NCI-H2196 (cell line): ENCODE data around the gene PNMA1.

Experiments used
- DNase-seq: peaks from one replicate; lab custom pipeline; 2025; ENCODE audit not compliant: unreplicated experiment; lab: John Stamatoyannopoulos, UW

PNMA1 gene, protein sequence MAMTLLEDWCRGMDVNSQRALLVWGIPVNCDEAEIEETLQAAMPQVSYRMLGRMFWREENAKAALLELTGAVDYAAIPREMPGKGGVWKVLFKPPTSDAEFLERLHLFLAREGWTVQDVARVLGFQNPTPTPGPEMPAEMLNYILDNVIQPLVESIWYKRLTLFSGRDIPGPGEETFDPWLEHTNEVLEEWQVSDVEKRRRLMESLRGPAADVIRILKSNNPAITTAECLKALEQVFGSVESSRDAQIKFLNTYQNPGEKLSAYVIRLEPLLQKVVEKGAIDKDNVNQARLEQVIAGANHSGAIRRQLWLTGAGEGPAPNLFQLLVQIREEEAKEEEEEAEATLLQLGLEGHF

DNA sequence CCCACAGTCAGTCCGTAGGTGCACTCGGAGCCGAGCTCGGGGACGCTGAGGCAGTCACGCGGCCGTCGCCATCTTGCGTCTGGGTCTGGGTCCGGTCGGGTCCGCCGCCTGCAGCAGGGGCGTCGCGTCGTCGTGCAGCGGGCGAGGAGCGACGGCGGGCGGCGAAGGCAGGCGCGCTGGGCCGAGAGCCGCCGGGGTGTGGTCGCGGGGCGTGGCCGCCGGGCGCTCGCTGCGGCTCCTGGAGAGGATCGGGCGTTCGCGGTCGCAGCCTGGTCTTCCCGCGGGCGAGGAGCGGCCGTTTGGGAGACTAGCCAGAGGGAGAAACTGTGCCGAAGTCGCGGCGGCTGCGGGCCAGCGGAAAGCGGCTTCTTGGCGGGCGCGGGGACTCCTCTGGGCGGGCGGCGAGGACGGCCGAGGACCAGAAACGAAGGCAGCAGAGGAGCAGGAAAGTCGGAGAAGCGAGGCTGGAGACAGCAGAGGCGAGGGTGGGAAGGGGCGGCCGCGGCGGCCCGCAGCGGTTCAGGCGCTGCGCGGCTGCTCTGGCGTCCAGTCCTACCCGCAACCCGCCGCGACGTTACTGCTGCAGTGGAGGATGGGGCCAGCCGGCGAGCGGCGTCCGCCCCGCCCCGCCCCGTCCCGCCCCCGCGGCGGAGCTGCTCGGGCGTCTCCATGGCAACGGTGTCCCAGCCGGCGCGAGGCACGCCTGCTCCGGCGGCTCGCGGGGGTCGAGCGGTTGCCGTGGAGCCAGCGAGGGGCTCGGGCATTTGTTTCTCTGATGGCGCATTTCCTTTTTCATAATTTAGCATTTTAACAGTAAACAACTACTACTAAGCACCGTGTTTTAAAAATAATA lies at the start of gene PNMA1:
Gene PNMA1 (minus strand): TSS at position 582 of the 853 bp plus-strand sequence. CDS start 745 bp downstream, outside the sequence.
- DNase-seq = peak; percentile 91

DNA sequence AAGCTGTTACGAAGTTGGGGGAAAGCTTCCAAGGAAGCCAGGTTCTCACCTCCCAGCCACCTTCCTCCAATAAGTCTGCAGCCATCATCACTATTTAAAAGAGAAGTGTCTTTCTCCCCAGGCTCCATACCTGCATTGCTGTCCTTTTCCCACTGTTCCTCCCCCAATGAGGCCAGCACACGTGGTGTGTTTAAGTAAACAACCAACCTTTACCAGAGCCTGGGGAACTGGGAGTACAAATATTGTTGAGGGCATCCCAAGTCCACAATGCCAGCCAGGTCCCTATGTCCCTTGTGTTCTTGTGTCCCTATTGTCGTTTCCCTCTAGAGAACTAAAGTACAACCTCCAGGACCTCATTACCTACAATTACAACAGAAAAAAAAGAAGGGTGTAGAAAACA lies 49.2 kb upstream of the PNMA1 start:
- DNase-seq = no peak

DNA sequence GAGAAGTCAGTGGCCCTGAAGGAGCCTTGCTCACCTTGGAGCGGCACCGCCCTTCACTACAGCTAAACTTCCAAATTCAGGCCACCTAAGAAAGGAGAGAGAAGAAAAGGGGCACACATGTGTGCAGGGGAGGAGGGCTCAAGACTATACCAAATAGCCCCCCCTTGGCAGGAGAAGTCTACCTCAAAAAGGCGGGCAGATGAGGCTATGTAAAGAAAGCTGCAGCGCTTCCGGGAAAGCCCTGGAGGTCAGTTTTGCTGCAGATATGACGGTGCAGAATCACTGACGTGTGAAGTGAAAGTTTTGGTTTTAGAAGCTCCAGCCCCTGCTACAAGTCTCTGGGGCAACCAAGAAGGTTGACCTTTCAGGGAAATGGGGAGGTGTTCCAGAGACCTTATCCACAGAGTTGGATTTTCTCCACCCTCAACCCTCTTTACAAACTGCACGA lies 48.2 kb upstream of the PNMA1 start:
- DNase-seq = no peak

DNA sequence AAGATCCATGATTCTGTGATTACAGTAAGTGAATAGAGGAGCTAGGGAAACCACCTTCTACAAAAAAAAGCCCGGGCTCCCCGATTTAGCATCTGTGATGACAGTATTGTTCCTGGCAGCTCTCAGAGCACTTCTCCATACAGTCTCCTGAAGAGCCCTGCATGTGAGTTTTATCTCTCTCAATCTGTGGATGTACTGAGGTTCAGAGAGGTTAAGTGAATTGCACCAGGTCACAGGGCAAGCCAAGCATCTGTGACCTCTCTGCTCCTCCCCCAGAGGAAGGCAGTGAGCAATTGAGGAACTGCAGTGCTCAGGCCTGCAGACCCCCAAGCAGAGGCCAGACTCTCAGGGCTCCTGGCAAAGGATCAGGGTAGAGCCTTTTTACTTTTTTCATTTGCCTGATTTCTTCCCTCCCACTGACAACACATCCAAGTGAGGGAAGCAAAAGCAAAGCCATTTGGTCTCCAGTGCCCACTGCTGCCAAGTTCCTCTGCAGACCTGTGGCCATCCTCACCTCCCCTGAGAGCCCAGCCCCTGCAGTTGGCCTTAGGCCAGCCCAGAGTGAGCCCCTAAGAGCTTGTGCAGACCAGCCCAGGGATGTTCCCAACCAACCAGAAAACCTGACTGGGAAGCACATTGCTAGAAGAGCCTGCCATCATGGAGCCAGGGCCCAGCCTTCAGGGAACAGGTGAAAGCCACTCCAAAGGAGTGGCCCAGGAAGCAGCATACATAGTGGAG lies 47.6 kb upstream of the PNMA1 start:
- no peak for DNase-seq

DNA sequence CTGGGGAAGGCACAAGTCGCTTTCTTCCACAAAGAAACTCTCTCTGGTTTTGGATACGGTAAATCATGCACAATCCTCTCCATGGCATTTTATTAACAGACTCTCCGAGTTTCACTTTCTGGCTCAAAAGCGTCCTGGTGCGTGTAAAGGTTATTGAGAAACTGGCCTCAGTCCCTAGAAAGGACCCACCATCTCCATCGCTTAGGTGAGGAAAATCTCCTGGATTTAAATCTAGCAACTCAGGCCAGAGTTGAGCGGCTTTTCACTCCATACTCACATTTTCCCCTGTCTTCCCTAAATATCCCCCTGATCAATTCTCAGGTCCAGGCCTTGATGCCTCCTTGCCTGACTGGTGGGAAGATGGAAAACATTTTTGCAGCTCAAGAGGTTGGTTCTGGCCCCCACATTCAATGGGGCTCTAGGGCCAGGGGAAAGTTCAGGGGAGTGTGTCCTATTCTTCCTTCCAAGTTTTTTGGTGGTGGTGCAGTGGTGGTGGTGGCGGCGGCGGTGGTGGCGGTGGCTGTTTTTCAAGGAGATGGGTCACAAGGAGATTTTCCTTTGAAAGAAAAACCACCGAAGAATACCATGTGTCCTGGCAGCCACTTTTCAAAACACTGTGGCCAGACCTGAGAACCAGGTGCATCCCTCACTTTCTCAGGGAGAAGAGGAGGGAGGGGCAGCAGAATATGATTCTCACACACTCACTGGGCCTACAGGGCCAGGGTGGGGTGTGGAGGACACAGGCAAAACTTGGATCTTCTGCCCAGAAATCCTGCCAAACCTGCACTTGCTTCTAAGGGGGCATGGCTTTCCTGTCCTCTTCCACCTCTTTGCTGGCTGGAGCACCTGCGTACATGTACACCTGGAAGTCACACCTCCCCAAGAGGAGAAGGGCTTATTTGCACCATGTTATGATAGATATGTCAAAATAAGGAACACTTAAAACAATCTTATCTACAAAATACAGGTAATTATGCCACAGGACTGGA lies 46.7 kb upstream of the PNMA1 start:
- DNase-seq = peak; percentile 25

DNA sequence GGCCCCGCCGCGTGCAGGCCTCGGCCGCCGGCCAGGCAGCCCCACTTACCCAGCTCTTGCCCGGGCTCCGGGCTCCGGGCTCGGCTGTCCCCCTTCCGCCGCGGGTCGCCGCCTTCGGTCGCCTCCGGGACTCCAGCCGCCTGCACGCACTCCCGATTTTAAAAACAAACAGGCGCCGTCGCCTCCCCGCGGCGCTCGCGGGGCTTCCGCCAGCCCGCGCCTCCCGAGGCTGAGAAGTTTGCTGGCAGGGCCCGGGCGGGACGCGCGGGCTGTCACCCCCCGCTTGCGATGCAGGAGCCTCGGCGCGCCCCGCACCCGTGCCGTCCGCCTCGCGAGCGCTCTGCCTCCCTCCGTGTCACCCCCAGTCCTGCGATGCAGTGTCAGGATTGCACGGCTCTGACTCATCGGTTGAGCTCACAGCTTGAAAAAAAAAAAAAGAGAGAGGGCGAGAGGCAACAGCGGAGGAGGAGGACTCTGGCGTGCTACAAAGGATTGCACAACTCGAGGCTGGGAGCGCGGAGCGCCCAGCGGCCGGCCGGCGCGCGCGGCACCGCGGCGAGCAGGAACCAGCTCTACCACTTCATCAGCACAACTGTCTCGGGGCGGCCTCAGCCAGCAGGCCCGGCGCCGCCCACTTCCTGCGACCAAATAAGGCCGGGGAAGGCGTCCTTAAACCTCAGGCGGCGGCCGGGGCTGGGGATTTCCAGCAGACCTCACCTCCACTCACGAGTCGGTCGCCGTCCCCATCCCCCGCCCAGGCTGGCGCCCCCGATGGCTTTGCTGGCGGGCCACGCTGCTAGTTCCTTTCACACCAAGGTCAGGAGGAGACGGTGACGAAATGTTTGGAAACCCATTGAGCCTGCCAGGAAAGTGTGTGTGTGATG lies 45.8 kb upstream of the PNMA1 start:
- peak; percentile 96 for DNase-seq

DNA sequence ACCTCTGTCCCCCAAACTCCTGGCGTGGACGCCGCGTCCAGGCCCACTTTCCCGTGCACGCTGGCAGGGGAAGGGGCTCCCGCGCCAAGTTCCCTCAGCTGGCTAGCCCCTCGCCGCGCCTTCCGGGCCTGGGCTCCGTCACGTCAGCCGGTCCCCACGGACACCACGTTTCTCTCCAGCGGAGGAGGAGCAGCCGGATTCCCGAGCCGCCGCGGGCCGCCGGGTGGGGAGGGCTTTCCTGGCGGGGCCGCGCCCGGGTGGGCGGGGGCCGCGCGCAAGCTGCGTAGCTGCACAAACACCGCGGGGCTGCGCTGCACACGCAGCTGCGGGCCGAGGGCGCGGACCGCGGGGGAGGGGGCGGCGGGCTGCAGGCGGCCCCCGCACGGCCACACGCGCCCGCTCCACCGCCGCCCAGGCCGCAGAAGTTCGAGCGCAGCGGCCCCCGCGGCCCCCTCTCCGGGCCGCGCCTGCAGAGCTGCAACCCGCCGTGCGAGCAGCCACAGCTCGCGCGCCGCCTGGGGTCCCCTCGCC lies 45.1 kb upstream of the PNMA1 start:
- DNase-seq = peak; percentile 22

DNA sequence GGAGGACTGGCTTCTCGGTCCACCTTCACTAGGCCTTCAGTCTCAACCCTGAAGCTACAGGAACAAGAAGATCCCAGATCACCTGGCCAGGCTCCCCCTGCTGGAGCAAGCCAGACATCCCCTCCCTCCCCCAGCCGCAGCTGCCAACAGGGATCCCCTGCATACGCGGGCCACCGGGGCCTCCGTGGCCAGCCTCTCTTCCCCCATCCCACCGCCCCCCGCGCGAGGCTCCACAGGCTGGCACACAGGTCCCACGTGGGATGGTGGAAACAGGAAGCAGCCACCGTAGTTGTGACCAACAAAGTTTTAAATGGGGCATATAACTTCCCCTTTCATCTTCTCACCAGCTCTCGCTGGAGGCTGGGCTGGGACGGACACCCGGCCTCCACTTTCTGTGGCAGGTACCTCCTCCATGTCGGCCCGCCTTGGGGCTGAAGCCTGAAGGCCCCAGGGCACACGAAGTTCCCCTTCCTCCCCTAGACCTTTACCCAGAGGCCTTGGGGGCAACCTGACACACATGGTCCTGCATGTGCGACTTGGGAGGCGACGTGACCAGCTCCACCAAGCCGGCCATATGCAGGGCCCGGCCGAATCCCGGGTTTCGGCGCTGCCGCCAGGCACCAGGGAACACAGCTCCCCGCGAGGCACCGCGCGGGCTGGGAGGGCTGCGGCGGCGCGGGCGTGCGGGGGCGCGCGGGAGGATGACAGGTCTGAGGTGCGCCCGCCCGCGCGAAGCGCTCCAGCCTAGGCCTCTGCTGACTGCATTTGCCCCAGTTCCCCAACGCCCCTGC lies 44.4 kb upstream of the PNMA1 start:
- DNase-seq = peak; percentile 73

DNA sequence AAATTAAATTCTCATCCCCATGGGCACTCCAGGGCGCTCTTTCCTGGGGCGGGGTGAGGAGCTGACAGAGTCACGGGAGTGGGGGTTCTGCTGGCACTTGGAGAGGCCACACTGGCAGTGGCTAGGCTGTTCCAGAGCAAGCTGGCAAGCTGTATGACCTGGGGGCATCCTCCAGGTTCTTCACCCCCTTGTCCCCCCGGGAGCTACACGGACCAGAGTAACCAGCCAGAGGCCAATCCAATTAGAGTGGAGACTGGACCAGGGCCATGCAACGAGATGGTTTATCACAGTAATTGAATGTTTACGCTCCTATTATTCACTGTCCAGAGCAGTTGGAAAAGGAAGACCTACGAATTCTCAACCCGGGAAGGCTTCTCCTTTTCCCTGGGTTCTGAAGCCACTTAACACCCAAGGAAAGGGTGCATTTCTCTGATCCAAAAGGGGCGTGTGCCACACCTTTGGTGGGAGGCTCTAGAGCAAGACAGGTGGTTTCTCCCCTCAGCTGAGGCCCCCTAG lies 43.8 kb upstream of the PNMA1 start:
- DNase-seq = no peak

DNA sequence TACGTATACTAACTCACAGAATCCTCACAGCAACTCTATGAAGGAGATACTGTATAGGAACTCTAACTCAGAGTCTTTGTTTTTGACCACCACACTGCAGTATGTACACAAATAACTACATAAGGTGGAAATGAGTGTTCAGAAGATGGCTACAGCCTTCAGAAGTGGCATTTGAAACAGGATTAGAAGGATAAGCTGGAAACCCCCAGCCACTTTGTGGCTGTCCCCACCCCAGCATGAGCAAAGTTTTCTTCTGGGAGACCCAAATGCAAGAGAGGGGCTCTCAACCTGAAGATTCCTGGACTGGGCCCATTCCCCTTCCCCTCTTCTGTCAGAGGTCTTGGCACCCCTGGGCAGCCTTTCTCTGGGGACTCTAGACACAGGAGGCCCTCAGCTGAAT lies 43.2 kb upstream of the PNMA1 start:
- DNase-seq = no peak

DNA sequence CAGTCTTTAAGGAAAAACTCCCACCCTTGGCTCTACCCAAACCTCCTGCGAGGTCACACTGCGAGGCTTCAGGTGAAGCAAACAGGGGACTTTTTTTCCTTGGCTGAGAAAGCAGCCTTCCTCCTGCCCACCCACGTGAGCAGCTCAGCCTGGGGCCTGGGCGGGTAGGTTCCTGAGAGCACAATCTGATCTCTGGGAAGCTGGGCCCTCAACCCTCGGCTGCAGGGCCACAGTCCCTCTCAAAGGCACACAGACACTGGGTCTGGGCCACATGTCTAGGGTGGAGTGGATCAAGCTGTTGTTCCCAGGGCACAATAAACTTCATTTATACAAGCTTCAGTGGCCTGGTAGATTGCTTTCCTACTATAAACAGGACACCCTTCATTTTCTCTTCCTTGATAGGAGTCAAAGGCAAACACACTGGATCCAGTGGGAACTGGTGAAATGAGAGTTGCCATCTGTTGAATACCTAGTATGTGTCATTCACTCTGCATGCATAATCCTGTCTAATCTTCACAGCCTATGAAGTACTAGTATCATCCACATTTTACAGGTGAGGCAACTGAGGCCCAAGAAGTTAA lies 41.3 kb upstream of the PNMA1 start:
- DNase-seq = no peak

DNA sequence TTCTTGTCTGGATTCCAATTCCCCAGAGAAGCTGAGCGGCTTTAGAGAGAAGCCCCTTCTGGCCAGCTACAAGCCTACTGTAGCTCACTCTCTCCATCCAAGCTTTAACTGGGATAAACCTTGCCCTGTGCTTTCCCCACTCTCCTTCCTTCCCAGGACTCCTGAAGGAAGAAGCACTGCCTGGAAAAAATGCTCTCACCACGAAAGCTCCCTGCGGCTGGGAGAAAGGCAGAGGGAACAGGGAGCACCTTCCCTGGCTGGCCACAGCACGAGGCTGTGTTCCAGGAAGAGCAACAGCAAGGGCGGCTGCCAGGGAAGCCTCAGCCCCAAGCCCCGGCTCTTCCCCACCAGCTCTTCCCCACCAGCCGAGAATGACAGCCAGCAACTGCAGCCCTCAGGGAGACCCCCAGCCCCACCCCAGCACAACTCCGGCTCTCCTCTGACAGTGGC lies 40.8 kb upstream of the PNMA1 start:
- DNase-seq = no peak

DNA sequence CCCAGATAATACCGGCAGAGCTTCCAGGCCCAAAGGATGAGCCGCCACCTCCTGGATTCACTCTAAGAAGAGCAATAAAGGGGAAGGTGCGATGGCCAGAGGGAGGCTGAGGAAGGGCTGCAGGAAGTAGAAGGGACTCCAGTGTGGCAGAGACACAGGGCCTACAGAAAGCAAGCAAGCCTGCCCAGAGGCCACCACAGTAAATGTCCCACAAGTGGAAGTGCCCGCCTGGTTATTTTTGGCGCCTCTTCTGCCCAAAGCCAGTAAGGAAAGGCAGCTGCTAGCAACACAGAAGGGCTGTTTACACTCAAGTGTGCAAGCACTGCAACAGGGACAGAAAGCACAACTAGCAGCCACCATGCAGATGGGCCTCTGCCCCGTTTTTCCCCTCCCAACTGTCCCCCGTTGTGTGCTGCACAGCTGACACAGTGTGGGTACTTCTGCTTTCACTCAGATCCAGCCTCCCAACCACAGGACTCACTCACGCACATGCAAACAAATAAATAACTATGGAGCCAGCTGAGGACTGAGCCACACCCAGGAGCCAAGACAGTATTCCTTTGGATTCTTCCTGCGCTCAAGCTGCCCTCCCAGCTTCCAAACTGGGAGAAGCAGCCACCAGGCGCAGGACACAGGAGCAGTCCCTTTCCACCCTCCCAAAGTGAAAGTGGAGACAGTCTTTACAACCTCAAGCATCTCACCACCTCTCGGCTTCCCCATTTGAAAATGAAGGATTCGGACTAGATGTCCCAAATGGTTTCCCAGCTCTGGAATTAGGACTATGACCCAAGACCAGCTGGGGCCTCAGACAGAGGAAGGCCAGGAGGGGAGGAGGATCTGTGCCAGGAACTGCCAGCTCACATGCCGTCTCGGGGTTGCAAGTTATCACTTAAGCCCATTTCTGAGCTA lies 40.0 kb upstream of the PNMA1 start:
- DNase-seq = no peak

DNA sequence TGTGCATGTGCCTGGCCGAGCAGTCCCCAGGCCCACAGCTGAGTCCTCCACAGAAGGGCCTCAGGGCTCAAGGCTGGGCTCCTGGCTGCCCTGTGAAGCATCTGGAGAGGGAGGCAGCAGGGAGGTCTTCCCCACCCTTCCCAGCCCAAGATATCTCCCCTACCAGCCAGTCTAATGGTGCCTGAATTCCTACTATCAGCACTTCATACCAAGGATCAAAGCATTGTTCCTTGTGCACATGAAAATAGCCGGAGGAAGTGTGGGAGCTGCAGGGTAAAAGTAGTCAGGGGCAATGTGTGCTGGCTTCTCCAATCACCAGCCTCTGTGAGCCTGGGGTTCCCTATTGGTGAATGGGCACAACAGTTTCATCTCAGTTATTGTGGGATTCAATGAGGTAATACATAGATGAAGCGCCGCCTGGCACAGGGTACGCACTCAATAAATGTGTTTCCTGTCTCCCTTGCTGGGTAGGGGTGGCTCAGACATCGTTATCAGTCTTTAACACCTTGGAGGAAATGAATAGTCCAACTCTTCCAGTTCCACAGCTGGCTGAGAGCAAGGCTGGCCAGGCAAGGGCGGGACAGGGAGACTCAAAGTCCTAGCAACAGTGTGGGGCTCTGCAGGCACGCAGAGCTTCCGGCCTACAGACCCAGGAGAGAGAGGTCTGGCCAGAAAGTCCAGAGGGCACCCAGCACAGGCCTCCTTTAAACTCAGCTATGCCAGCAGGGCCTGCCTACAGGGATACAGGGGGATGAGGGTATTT lies 39.1 kb upstream of the PNMA1 start:
- DNase-seq = no peak

DNA sequence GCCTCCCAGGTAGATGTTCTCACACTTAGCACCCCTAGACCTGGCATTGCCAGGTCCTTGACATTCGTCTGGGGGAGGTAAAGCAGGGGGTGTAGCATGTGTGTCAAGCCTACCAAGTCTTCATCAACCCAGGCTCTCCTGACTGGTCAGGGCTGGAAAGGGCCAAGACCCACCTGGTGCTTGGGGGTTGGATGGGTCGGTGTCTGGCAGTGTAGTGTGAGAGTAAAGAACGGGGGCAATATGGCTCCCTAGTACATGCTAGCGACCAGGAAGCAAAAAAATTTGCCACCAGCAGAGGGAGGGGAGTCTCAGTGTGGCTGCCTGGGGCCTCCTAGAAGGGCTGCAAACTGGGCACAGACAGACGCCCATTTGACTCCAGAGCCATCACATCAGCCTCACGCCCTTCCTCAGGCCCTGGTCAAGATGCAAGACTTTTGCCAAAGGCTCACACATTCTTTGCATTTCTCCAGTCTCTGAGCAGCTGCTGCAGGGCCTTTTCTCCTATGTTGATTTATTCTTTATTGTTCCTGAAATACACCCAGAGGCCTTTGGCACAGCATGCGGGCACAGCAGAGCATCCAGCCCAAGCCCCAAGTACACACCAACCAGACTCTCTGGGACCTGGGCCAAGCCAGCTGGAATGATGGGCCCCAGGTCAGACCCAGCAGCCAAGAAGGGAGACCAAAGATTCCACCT lies 38.3 kb upstream of the PNMA1 start:
- DNase-seq = peak; percentile 79
